H1 (cell line): ENCODE data around the gene DCTD. TPM values are rescaled to one million over a fixed set of nuclear protein-coding genes. Genes with fewer than 3 reads are reported as not detected.

Experiments
- ASH2L ChIP-seq: fragments of 200-600, 300-600 bp; sonication (generic); IDR thresholded peaks from one replicate; pipeline ENCODE4 v1.7.1; 2017; ENCODE audit warnings: low read length
- ATF3 ChIP-seq: IDR thresholded peaks from 2 replicates; pipeline ENCODE4 v1.6.1; 2011; ENCODE audit warnings: low read depth, mild to moderate bottlenecking, low read length; ENCODE audit not compliant: insufficient read depth
- BRCA1 ChIP-seq: IDR thresholded peaks from 2 replicates; pipeline ENCODE4 v1.6.1; 2012; ENCODE audit warnings: low read depth, low read length, improper control_type of control experiment
- CTBP2 ChIP-seq: IDR thresholded peaks from 2 replicates; pipeline ENCODE4 v1.7.0; 2011; ENCODE audit warnings: borderline replicate concordance, mild to moderate bottlenecking, moderate library complexity, mixed read lengths, low read length; ENCODE audit not compliant: insufficient read depth, insufficient read length
- polyA plus RNA-seq, 7 experiments: library from polyadenylated mRNA; depleted of rRNA in 3 of 7; stranded (reverse) in 5 of 7; unstranded in 2 of 7; fragments of >200 nt in 5 of 7; fragments of 200-250 nt in 2 of 7; gene quantifications; 1 replicate in 5 of 7; 2 replicates in 1 of 7; 4 replicates in 1 of 7; pipeline versions ENCODE4 v1.2.1 to v1.2.3, GENCODE V29; 2011 to 2013; ENCODE audit warnings: missing spikeins in 2 of 7, mixed read lengths in 2 of 7
- total RNA-seq: library from RNA; stranded (reverse); fragmentation: NEBNext Ultra II Directional; extraction: Animal tissue kit (Norgen Biotek cat#: 25700); gene quantifications from 2 replicates; pipeline ENCODE4 v1.2.1, GENCODE V29; 2021
- TF ChIP-seq, protein P1 (sequence below), 3 experiments: IDR thresholded peaks; 1 replicate in 2 of 3; 2 replicates in 1 of 3; pipeline versions ENCODE4 v1.5.1 to v1.6.1; 2011; ENCODE audit warnings: low read length in 3 of 3, mild to moderate bottlenecking in 3 of 3, inconsistent platforms in 2 of 3, low read depth in 1 of 3, moderate library complexity in 1 of 3; ENCODE audit not compliant: insufficient read depth in 1 of 3; ENCODE audit errors: control extremely low read depth in 1 of 3
- TF ChIP-seq, protein P2 (sequence below): fragments of 300-600 bp; sonication (generic); IDR thresholded peaks from 2 replicates; pipeline ENCODE4 v1.7.1; 2012; ENCODE audit warnings: low read length, moderate library complexity, mild to moderate bottlenecking, inconsistent platforms; ENCODE audit not compliant: insufficient replicate concordance

DCTD gene
- total and polyA plus RNA-seq, 2 of the 8 experiments (the other 6 are each of a cell fraction or from before 2014, with no cell fraction given): 60.2 to 69.5 TPM

DNA sequence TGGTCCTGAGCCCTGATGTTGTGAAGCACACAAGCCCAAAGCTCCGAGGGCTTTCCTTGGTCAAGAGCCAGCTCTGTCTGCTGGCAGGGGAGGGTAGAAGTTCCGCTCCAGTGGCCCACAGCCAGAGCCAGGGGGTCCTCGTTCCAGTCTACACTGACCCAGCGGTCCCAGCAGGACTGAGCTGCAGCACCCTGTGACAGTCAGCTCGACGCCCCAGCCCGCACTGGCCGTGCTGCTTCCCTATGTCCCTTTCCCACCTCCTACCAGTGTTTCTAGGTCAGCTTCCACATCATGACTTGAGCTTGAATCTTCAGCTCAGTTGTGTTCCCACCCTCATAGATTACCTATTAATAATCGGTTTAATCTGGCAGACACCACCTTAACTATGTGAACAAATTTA lies 22.5 kb upstream of the DCTD start (continued):
- TF ChIP-seq CTBP2 (no peak), ATF3 (no peak), BRCA1 (no peak), ASH2L (no peak)
- TF ChIP-seq, protein P1, sequence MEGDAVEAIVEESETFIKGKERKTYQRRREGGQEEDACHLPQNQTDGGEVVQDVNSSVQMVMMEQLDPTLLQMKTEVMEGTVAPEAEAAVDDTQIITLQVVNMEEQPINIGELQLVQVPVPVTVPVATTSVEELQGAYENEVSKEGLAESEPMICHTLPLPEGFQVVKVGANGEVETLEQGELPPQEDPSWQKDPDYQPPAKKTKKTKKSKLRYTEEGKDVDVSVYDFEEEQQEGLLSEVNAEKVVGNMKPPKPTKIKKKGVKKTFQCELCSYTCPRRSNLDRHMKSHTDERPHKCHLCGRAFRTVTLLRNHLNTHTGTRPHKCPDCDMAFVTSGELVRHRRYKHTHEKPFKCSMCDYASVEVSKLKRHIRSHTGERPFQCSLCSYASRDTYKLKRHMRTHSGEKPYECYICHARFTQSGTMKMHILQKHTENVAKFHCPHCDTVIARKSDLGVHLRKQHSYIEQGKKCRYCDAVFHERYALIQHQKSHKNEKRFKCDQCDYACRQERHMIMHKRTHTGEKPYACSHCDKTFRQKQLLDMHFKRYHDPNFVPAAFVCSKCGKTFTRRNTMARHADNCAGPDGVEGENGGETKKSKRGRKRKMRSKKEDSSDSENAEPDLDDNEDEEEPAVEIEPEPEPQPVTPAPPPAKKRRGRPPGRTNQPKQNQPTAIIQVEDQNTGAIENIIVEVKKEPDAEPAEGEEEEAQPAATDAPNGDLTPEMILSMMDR (IDR thresholded peaks at IDR 0.05; ENCODE audit: control extremely low read depth in 1 of 3, insufficient read depth in 1 of 3, low read depth in 1 of 3, low read length in 3 of 3): no peak
- TF ChIP-seq, protein P2, sequence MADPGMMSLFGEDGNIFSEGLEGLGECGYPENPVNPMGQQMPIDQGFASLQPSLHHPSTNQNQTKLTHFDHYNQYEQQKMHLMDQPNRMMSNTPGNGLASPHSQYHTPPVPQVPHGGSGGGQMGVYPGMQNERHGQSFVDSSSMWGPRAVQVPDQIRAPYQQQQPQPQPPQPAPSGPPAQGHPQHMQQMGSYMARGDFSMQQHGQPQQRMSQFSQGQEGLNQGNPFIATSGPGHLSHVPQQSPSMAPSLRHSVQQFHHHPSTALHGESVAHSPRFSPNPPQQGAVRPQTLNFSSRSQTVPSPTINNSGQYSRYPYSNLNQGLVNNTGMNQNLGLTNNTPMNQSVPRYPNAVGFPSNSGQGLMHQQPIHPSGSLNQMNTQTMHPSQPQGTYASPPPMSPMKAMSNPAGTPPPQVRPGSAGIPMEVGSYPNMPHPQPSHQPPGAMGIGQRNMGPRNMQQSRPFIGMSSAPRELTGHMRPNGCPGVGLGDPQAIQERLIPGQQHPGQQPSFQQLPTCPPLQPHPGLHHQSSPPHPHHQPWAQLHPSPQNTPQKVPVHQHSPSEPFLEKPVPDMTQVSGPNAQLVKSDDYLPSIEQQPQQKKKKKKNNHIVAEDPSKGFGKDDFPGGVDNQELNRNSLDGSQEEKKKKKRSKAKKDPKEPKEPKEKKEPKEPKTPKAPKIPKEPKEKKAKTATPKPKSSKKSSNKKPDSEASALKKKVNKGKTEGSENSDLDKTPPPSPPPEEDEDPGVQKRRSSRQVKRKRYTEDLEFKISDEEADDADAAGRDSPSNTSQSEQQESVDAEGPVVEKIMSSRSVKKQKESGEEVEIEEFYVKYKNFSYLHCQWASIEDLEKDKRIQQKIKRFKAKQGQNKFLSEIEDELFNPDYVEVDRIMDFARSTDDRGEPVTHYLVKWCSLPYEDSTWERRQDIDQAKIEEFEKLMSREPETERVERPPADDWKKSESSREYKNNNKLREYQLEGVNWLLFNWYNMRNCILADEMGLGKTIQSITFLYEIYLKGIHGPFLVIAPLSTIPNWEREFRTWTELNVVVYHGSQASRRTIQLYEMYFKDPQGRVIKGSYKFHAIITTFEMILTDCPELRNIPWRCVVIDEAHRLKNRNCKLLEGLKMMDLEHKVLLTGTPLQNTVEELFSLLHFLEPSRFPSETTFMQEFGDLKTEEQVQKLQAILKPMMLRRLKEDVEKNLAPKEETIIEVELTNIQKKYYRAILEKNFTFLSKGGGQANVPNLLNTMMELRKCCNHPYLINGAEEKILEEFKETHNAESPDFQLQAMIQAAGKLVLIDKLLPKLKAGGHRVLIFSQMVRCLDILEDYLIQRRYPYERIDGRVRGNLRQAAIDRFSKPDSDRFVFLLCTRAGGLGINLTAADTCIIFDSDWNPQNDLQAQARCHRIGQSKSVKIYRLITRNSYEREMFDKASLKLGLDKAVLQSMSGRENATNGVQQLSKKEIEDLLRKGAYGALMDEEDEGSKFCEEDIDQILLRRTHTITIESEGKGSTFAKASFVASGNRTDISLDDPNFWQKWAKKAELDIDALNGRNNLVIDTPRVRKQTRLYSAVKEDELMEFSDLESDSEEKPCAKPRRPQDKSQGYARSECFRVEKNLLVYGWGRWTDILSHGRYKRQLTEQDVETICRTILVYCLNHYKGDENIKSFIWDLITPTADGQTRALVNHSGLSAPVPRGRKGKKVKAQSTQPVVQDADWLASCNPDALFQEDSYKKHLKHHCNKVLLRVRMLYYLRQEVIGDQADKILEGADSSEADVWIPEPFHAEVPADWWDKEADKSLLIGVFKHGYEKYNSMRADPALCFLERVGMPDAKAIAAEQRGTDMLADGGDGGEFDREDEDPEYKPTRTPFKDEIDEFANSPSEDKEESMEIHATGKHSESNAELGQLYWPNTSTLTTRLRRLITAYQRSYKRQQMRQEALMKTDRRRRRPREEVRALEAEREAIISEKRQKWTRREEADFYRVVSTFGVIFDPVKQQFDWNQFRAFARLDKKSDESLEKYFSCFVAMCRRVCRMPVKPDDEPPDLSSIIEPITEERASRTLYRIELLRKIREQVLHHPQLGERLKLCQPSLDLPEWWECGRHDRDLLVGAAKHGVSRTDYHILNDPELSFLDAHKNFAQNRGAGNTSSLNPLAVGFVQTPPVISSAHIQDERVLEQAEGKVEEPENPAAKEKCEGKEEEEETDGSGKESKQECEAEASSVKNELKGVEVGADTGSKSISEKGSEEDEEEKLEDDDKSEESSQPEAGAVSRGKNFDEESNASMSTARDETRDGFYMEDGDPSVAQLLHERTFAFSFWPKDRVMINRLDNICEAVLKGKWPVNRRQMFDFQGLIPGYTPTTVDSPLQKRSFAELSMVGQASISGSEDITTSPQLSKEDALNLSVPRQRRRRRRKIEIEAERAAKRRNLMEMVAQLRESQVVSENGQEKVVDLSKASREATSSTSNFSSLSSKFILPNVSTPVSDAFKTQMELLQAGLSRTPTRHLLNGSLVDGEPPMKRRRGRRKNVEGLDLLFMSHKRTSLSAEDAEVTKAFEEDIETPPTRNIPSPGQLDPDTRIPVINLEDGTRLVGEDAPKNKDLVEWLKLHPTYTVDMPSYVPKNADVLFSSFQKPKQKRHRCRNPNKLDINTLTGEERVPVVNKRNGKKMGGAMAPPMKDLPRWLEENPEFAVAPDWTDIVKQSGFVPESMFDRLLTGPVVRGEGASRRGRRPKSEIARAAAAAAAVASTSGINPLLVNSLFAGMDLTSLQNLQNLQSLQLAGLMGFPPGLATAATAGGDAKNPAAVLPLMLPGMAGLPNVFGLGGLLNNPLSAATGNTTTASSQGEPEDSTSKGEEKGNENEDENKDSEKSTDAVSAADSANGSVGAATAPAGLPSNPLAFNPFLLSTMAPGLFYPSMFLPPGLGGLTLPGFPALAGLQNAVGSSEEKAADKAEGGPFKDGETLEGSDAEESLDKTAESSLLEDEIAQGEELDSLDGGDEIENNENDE: no peak
